Left lung (tissue), 10 donors: ENCODE data around the gene CAND2. TPM values are rescaled to one million over a fixed set of nuclear protein-coding genes. Genes with fewer than 3 reads are reported as not detected.
A peak's percentile ranks its signal among the peaks of the same experiment; 100 is the strongest.

Experiments used
- ATAC-seq: fragments of 200-7000 bp; cut with Tn5 transposase; one replicate; pipeline ENCODE4 v1.9.1; 2020; ENCODE audit warnings: moderate library complexity
- DNase-seq, 4 donors: peaks; one replicate each; pipeline ENCODE4 v3.0.0-alpha.2; 2013 to 2020
- H3K27ac ChIP-seq, 2 donors: fragments of 200-600 bp; sonication (generic) in 1 of 2; one replicate each; pipeline versions ENCODE4 v1.5.0 to v1.8.0; 2020 to 2021
- H3K27me3 ChIP-seq, 2 donors: fragments of 200-600 bp; sonication (generic) in 1 of 2; one replicate each; pipeline versions ENCODE4 v1.5.0 to v1.8.0; 2020 to 2021
- H3K36me3 ChIP-seq, 2 donors: fragments of 200-600 bp; sonication (generic) in 1 of 2; one replicate each; pipeline versions ENCODE4 v1.5.0 to v1.8.0; 2020 to 2021
- H3K4me1 ChIP-seq, 2 donors: fragments of 200-600 bp; one replicate each; pipeline ENCODE4 v1.8.0; 2021
- H3K4me3 ChIP-seq, 2 donors: fragments of 200-600 bp; sonication (generic) in 1 of 2; one replicate each; pipeline versions ENCODE4 v1.5.0 to v1.8.0; 2020 to 2021; ENCODE audit warnings: mild to moderate bottlenecking in 1 of 2
- H3K9me3 ChIP-seq, 2 donors: fragments of 200-600 bp; sonication (generic) in 1 of 2; one replicate each; pipeline versions ENCODE4 v1.5.0 to v1.8.0; 2020 to 2021
- intact Hi-C, 2 donors: fragments of 100-400 bp; cut with DNase I; formaldehyde crosslinking; loops; one replicate each; pipeline versions ENCODE4 v1.11.2 to v1.14.2; 2022
- polyA plus RNA-seq, 6 donors: library from polyadenylated mRNA; unstranded; fragments of 120-200 nt; gene quantifications; one replicate each; pipeline ENCODE4 v1.2.1, GENCODE V29; 2013; ENCODE audit not compliant: insufficient read length in 6 of 6
- total RNA-seq, 2 donors: library from RNA; stranded (reverse); fragmentation: NEBNext Ultra II Directional; extraction: Animal tissue kit (Norgen Biotek cat#: 25700); gene quantifications; one replicate each; pipeline ENCODE4 v1.2.1, GENCODE V29; 2021
- TF ChIP-seq, protein P1 (sequence below), 2 donors: fragments of 200-600 bp; sonication (generic) in 1 of 2; IDR thresholded peaks; one replicate each; pipeline versions ENCODE4 v1.5.0 to v1.8.0; 2021; ENCODE audit warnings: antibody characterized with exemption in 2 of 2
- donor health status: DM: no; HTN: yes; CAD: no.
- donor health status: DM: no; HTN: no; CAD: no.

The CAND2 gene
- total and polyA plus RNA-seq, 8 donors: 3.7 to 8.8 (median 6.8) TPM

DNA sequence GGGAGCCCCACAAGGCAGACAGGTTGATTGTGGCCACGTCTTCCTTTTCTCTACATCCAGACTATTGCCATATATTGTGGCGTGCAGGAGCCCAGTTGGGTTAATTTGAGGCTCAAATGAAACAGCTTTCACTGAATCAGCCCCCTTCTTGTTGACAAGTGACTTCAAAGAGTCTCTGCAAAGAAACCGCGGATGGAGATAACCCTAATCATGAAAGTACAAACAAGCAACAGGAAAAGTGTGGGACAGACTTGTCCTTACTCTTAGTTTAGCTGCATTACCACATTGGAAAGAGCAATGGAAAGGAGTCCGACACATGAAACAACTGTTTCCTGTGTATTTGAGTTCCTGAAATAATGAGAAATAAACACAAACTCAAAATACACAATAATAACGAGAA is 40.7 kb upstream of the CAND2 start:
- Histone ChIP-seq H3K36me3 (no peaks in the 10 kb centered on the region), H3K4me1 (peaks cover 8 to 12% of the 10 kb centered on the region in 2 donors), H3K27ac (no peak overlapping the region), H3K9me3 (no peaks in the 10 kb centered on the region), H3K27me3 (no peaks in the 10 kb centered on the region), H3K4me3 (no peak overlapping the region)
- intact Hi-C loops: no loop called here
- DNase-seq: no peak
- ATAC-seq: no peak
- TF ChIP-seq, protein P1, sequence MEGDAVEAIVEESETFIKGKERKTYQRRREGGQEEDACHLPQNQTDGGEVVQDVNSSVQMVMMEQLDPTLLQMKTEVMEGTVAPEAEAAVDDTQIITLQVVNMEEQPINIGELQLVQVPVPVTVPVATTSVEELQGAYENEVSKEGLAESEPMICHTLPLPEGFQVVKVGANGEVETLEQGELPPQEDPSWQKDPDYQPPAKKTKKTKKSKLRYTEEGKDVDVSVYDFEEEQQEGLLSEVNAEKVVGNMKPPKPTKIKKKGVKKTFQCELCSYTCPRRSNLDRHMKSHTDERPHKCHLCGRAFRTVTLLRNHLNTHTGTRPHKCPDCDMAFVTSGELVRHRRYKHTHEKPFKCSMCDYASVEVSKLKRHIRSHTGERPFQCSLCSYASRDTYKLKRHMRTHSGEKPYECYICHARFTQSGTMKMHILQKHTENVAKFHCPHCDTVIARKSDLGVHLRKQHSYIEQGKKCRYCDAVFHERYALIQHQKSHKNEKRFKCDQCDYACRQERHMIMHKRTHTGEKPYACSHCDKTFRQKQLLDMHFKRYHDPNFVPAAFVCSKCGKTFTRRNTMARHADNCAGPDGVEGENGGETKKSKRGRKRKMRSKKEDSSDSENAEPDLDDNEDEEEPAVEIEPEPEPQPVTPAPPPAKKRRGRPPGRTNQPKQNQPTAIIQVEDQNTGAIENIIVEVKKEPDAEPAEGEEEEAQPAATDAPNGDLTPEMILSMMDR (IDR thresholded peaks at IDR 0.05): no peak

DNA sequence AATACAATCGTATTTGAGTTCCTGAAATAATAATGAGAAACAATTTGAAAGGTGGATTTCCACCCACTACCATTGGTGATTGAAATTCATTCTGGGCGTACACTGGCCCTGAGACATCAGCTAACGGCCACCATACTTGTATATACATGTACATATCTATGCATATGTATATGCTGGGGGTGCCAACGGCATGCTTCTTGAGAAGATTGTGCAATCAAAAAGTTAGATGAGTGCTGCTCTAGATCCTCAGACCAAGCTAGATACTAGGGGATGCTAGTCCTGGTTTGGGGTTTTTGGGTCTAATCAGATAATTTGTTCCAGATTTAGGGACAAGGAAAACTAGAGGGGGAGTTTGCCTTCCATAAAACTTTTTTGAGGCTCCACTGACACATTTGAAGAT is 40.3 kb upstream of the CAND2 start:
- Histone ChIP-seq H3K27ac (no peak overlapping the region), H3K4me3 (no peak overlapping the region), H3K4me1 (peaks cover 8 to 12% of the 10 kb centered on the region in 2 donors), H3K27me3 (no peaks in the 10 kb centered on the region), H3K36me3 (no peaks in the 10 kb centered on the region), H3K9me3 (no peaks in the 10 kb centered on the region)
- TF ChIP-seq, protein P1 (IDR thresholded peaks at IDR 0.05): no peak
- no peak for DNase-seq
- ATAC-seq: no peak
- intact Hi-C loops: no loop called here

DNA sequence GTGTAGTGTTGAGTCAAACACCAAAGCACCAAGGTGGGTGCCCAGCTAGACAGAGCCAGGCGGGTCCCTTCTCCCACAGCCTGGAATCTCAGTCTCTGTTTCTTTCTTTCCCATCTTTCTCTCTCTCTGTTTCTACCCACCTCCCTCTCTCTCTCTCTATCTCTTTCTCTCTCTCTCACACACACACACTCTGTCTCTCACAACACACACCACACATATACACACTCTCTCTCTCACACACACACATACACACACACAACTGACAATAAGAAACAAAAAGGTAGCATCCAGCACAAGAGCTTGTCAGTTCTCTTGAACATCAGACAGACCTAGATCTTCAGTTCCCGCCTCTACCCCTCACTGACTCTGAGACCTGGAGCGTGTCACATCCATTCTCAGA is 39.8 kb upstream of the CAND2 start:
- Histone ChIP-seq H3K36me3 (no peaks in the 10 kb centered on the region), H3K27me3 (no peaks in the 10 kb centered on the region), H3K9me3 (no peaks in the 10 kb centered on the region), H3K4me3 (no peak overlapping the region), H3K27ac (no peak overlapping the region), H3K4me1 (peaks cover 8 to 12% of the 10 kb centered on the region in 2 donors)
- ATAC-seq (no peak), DNase-seq (no peak)
- TF ChIP-seq, protein P1 (IDR thresholded peaks at IDR 0.05): no peak
- intact Hi-C loops: no loop called here

DNA sequence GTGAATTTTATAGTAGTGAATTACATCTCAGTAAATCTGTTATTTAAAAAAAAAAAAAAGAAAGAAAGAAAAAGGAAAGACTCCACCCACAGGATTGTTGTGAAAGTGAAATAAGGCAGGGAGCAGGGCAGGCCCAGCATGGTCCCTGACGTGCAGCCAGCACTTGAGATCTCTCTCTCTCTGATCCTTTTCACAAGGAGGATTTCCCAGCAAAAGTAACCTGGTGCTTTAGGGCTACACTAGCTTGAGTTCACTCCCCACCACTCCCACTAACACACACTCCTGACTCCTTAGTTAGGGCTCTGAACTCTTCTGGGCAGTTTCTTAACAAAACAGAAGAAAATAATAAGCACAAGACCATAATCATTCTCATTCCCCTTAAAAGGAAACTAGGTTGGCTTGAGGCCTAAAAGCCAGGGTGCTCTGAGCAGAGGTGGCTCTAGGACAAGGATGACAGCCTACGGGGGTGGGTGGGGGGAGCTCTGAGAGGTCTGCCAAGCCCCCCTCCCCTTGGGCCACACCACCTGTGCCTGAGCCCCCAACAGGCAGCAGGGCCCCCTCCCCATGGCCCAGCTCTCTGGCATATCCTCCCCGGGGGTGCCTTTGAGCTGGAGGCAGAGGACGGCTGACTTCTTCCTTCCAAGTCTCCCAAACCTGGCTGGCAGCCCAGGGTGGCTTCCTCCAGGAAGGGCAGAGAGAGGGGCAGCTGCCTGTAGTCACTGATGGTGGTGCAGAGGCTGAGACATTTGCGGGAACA is 38.3 kb upstream of the CAND2 start:
- peak; percentile 90 for ATAC-seq
- Histone ChIP-seq H3K36me3 (no peaks in the 10 kb centered on the region), H3K9me3 (no peaks in the 10 kb centered on the region), H3K27me3 (no peaks in the 10 kb centered on the region), H3K27ac (peak overlapping the region; percentile 57 to 62), H3K4me1 (peaks cover 8 to 12% of the 10 kb centered on the region in 2 donors), H3K4me3 (no peak overlapping the region)
- intact Hi-C loops: no loop called here
- TF ChIP-seq, protein P1 (IDR thresholded peaks at IDR 0.05): no peak
- DNase-seq: peak in 3 of 4 donors; percentile 39 to 71 (median 43)

DNA sequence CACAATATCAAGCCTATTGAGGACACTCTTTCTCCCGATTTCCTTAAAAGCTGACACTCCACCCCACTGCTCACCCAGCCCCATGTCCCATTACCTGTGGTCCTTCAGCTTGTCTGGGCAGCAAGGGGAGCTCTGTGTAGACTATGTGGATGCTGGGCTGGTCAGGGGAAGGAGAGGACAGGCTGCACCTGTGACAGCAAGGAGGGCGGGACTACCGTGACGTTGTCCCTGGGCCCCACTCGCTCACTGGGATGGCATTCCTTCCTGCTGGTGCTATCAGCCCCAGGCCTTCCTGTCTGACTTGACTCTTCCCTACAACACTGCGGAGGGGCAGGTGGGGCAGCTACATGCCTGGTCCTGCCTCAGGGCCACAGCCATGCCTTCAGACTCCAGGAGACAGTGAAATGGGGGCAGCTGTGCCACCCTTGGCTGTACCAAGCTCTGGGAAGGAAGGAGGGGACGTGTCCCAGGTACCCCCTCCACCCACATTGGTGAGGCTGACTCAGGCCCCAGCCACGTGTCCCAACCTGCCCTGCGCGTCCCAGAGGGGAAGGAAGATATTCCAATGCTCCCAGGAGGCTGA is 37.3 kb upstream of the CAND2 start, which contains the start of gene TMEM40:
TMEM40 (minus strand) TSS at position 163 of the 583 bp plus-strand sequence. CDS start 9,427 bp downstream, outside the sequence.
- TF ChIP-seq, protein P1 (IDR thresholded peaks at IDR 0.05): no peak
- peak within 1 kb of the TSS; percentile 57 to 62 for H3K27ac ChIP-seq
- DNase-seq (no peak), ATAC-seq (no peak)
- no peaks in the 10 kb centered on the region for H3K9me3 ChIP-seq
- intact Hi-C loops: no loop called here
- no peaks in the 10 kb centered on the region for H3K27me3 ChIP-seq
- H3K4me1 ChIP-seq: peaks cover 8 to 12% of the 10 kb centered on the region in 2 donors
- no peaks in the 10 kb centered on the region for H3K36me3 ChIP-seq
- no peak within 1 kb of the TSS for H3K4me3 ChIP-seq
